ENCODE measurements around the gene USP17L29.
"Not testable (repeated sequence)": the region's sequence is repeated elsewhere in the genome, so short reads cannot be mapped to it uniquely, and the experiment has no call there.

Gene USP17L29

GRCh38 chr4:9353338-9353737, at the start of gene USP17L29:
TSS of gene USP17L29 (plus strand) at chr4:9353638. CDS start at chr4:9353638, 0 bp downstream.
- not testable (repeated sequence) for DNase-seq

GRCh38 chr4:9324191-9324590, 29.2 kb upstream of the USP17L29 start:
- not testable (repeated sequence) for DNase-seq

GRCh38 chr4:9324865-9325264, 28.6 kb upstream of the USP17L29 start, which contains the start of gene USP17L24:
TSS of gene USP17L24 (plus strand) at chr4:9325165. CDS start at chr4:9325165, 0 bp downstream.
- DNase-seq: not testable (repeated sequence)

- not testable (repeated sequence) for DNase-seq
These were observed 23.8 kb upstream of the USP17L29 start, which contains the start of gene USP17L25 for GRCh38 chr4:9329611-9330010. TSS of gene USP17L25 (plus strand) at chr4:9329911. CDS start at chr4:9329911, 0 bp downstream.

- not testable (repeated sequence) for DNase-seq
These were observed 19.1 kb upstream of the USP17L29 start, which contains the start of gene USP17L26 for GRCh38 chr4:9334358-9334757. TSS of gene USP17L26 (plus strand) at chr4:9334658. CDS start at chr4:9334658, 0 bp downstream.

GRCh38 chr4:9339103-9339502, 14.3 kb upstream of the USP17L29 start, which contains the start of gene USP17L5:
TSS of gene USP17L5 (plus strand) at chr4:9339403. CDS start at chr4:9339403, 0 bp downstream.
- not testable (repeated sequence) for DNase-seq

GRCh38 chr4:9343848-9344247, 9.6 kb upstream of the USP17L29 start, which contains the start of gene USP17L27:
TSS of gene USP17L27 (plus strand) at chr4:9344148. CDS start at chr4:9344148, 0 bp downstream.
- DNase-seq: not testable (repeated sequence)

GRCh38 chr4:9348593-9348992, 4.8 kb upstream of the USP17L29 start, which contains the start of gene USP17L28:
TSS of gene USP17L28 (plus strand) at chr4:9348893. CDS start at chr4:9348893, 0 bp downstream.
- DNase-seq: not testable (repeated sequence)

GRCh38 chr4:9350866-9351265, 2.6 kb upstream of the USP17L29 start:
- not testable (repeated sequence) for DNase-seq

GRCh38 chr4:9362829-9363228, 9.4 kb downstream of the USP17L29 start, which contains the start of gene USP17L30:
TSS of gene USP17L30 (plus strand) at chr4:9363129. CDS start at chr4:9363129, 0 bp downstream.
- not testable (repeated sequence) for DNase-seq

- DNase-seq: not testable (repeated sequence)
These were observed 26.4 kb downstream of the USP17L29 start for GRCh38 chr4:9379881-9380280.

- DNase-seq: not testable (repeated sequence)
These were observed 27.6 kb downstream of the USP17L29 start for GRCh38 chr4:9381012-9381534.

- DNase-seq: no peak
These were observed 30.7 kb downstream of the USP17L29 start for GRCh38 chr4:9384126-9384525.

- DNase-seq: not testable (repeated sequence)
These were observed 35.6 kb downstream of the USP17L29 start for GRCh38 chr4:9389001-9389400.

All from fibroblast of skin of right quadriceps (primary cell).